HCT116 (cell line): Measurements from ENCODE around the gene SEMA4A. TPM values are rescaled to one million over a fixed set of nuclear protein-coding genes. Genes with fewer than 3 reads are reported as not detected.
A peak's percentile ranks its signal among the peaks of the same experiment; 100 is the strongest.

Experiments
- ATAC-seq: fragments of 200-7000 bp; cut with Tn5 transposase; 2 replicates; pipeline ENCODE4 v1.9.1; 2020; ENCODE audit warnings: mild to moderate bottlenecking, moderate library complexity
- BruUV-seq: library from RNA; stranded (reverse); fragments of 400-500 nt; replicated peaks from 2 replicates; lab custom pipeline; 2021; lab: Mats Ljungman, UMichigan
- CTCF ChIA-PET: fragments of 300-600 bp; sonication (Branson Sonifier 250); formaldehyde crosslinking; loops from one replicate; lab custom pipeline; 2021; ENCODE audit warnings: antibody characterized with exemption; lab: Charles Lee
- POLR2A ChIA-PET: fragments of 300-600, 350-600 bp; sonication (Branson Sonifier 250); formaldehyde crosslinking; loops from one replicate; lab custom pipeline; 2021; ENCODE audit warnings: antibody characterized with exemption; lab: Charles Lee
- RAD21 ChIA-PET, 2 experiments: fragments of 300-600 bp; sonication (Branson Sonifier 250); formaldehyde crosslinking; loops; one replicate each; lab custom pipeline; 2023; ENCODE audit warnings: low total read pairs in 2 of 2; ENCODE audit not compliant: uncharacterized antibody in 2 of 2, unreplicated experiment in 2 of 2, low non-redundant PET in 1 of 2; lab: Charles Lee
- DNase-seq: peaks from one replicate; pipeline ENCODE4 v3.0.0-alpha.2; 2010; ENCODE audit warnings: low read depth, low spot score
- H2AFZ ChIP-seq: fragments of 200-600 bp; shearing (Covaris generic), sonication (generic); 2 replicates; pipeline ENCODE4 v1.6.1; 2017; ENCODE audit warnings: low read depth, mixed run types, mixed read lengths, antibody characterized with exemption, low read length; ENCODE audit not compliant: poor library complexity, severe bottlenecking
- H3K27ac ChIP-seq: 2 replicates; pipeline ENCODE4 v1.5.1; 2012; ENCODE audit warnings: low read depth, low read length
- H3K27me3 ChIP-seq: fragments of 200-600 bp; sonication (generic); 2 replicates; pipeline ENCODE4 v1.6.1; 2016; ENCODE audit warnings: mixed run types, low read length, mixed read lengths; ENCODE audit not compliant: insufficient read depth
- H3K36me3 ChIP-seq, 2 experiments: fragments of 200-500 bp in 1 of 2; fragments of 200-600 bp in 1 of 2; sonication (Bioruptor generic) in 1 of 2; sonication (generic) in 1 of 2; 2 replicates each; pipeline versions ENCODE4 v1.5.1 to v1.6.1; 2014 to 2016; ENCODE audit warnings: low read length in 2 of 2, inconsistent platforms in 1 of 2, mixed read lengths in 1 of 2, mixed run types in 1 of 2; ENCODE audit not compliant: insufficient read depth in 2 of 2, control insufficient read depth in 1 of 2
- H3K4me1 ChIP-seq, 2 experiments: fragments of 200-600 bp in 1 of 2; sonication (generic) in 1 of 2; 2 replicates each; pipeline versions ENCODE4 v1.5.1 to v1.6.1; 2012 to 2017; ENCODE audit warnings: low read length in 2 of 2, inconsistent platforms in 1 of 2, mild to moderate bottlenecking in 1 of 2, mixed read lengths in 1 of 2, mixed run types in 1 of 2, moderate library complexity in 1 of 2; ENCODE audit not compliant: insufficient read depth in 2 of 2, control insufficient read depth in 1 of 2
- H3K4me2 ChIP-seq: fragments of 200-600 bp; sonication (generic); 2 replicates; pipeline ENCODE4 v1.6.1; 2017; ENCODE audit warnings: mixed run types, low read length, mixed read lengths
- H3K4me3 ChIP-seq, 2 experiments: fragments of 200-600 bp in 1 of 2; sonication (generic) in 1 of 2; replicated peaks in 1 of 2; 2 replicates each; pipeline ENCODE4 v1.5.1; 2011 to 2016; ENCODE audit warnings: low read length in 2 of 2, control low read depth in 1 of 2, low read depth in 1 of 2, mild to moderate bottlenecking in 1 of 2, mixed read lengths in 1 of 2, mixed run types in 1 of 2
- H3K79me2 ChIP-seq: fragments of 200-600 bp; sonication (generic); 2 replicates; pipeline ENCODE4 v1.6.1; 2017; ENCODE audit warnings: mild to moderate bottlenecking, mixed run types, low read length, moderate library complexity, mixed read lengths; ENCODE audit not compliant: insufficient read depth
- H3K9ac ChIP-seq: fragments of 200-600 bp; sonication (generic); 2 replicates; pipeline ENCODE4 v1.6.1; 2016; ENCODE audit warnings: low read length, mixed read lengths
- H3K9me2 ChIP-seq: fragments of 200-600 bp; sonication (generic), shearing (Covaris generic); 2 replicates; pipeline ENCODE4 v1.6.1; 2017; ENCODE audit warnings: mixed run types, mild to moderate bottlenecking, moderate library complexity; ENCODE audit not compliant: insufficient read depth
- H3K9me3 ChIP-seq, 2 experiments: fragments of 200-500 bp in 1 of 2; fragments of 200-600 bp in 1 of 2; sonication (Bioruptor generic) in 1 of 2; sonication (generic) in 1 of 2; 2 replicates each; pipeline ENCODE4 v1.6.1; 2014 to 2017; ENCODE audit warnings: low read length in 2 of 2, mixed read lengths in 2 of 2, inconsistent platforms in 1 of 2, low read depth in 1 of 2, mild to moderate bottlenecking in 1 of 2, mixed run types in 1 of 2, moderate library complexity in 1 of 2; ENCODE audit not compliant: control insufficient read depth in 1 of 2, insufficient read depth in 1 of 2
- H4K20me1 ChIP-seq: fragments of 200-600 bp; sonication (generic), shearing (Covaris generic); 2 replicates; pipeline ENCODE4 v1.6.1; 2017; ENCODE audit warnings: mixed run types, mild to moderate bottlenecking, moderate library complexity; ENCODE audit not compliant: insufficient read depth
- CBX3 ChIP-seq: IDR thresholded peaks from 2 replicates; pipeline ENCODE4 v1.6.1; 2012; ENCODE audit warnings: low read depth
- EGR1 ChIP-seq: IDR thresholded peaks from 2 replicates; pipeline ENCODE4 v1.6.1; 2012; ENCODE audit warnings: low read depth
- ELF1 ChIP-seq: IDR thresholded peaks from 2 replicates; pipeline ENCODE4 v1.6.1; 2012; ENCODE audit warnings: low read depth, borderline replicate concordance
- EZH2 ChIP-seq: fragments of 200-600 bp; sonication (generic); IDR thresholded peaks from 2 replicates; pipeline ENCODE4 v1.6.1; 2017; ENCODE audit warnings: antibody characterized with exemption, mixed run types
- EZH2phosphoT487 ChIP-seq: fragments of 200-600 bp; IDR thresholded peaks from 2 replicates; pipeline ENCODE4 v1.6.1; 2018; ENCODE audit warnings: antibody characterized with exemption, borderline replicate concordance
- JUND ChIP-seq: IDR thresholded peaks from 2 replicates; pipeline ENCODE4 v1.6.1; 2012
- POLR2A ChIP-seq: IDR thresholded peaks from 2 replicates; pipeline ENCODE4 v1.7.0; 2011; ENCODE audit warnings: borderline replicate concordance; ENCODE audit not compliant: insufficient read depth, insufficient read length; ENCODE audit errors: extremely low read depth
- POLR2AphosphoS5 ChIP-seq: IDR thresholded peaks from 2 replicates; pipeline ENCODE4 v1.6.1; 2011; ENCODE audit warnings: mild to moderate bottlenecking, low read depth, low read length, moderate library complexity
- RAD21 ChIP-seq: IDR thresholded peaks from 2 replicates; pipeline ENCODE4 v1.6.1; 2012; ENCODE audit warnings: low read depth, mild to moderate bottlenecking
- SIN3A ChIP-seq: IDR thresholded peaks from 2 replicates; pipeline ENCODE4 v1.6.1; 2012; ENCODE audit warnings: low read depth
- SP1 ChIP-seq: IDR thresholded peaks from 2 replicates; pipeline ENCODE4 v1.6.1; 2012; ENCODE audit warnings: low read depth
- SRF ChIP-seq: IDR thresholded peaks from 2 replicates; pipeline ENCODE4 v1.6.1; 2012; ENCODE audit warnings: low read depth
- TCF7L2 ChIP-seq: IDR thresholded peaks from 2 replicates; pipeline ENCODE4 v1.7.0; 2011; ENCODE audit warnings: borderline replicate concordance, inconsistent platforms; ENCODE audit not compliant: insufficient read depth, insufficient read length; ENCODE audit errors: extremely low read depth
- YY1 ChIP-seq: IDR thresholded peaks from 2 replicates; pipeline ENCODE4 v1.6.1; 2011; ENCODE audit warnings: low read length, low read depth, moderate library complexity, mild to moderate bottlenecking; ENCODE audit not compliant: insufficient replicate concordance; ENCODE audit errors: extremely low read depth
- ZFX ChIP-seq: fragments of 450-650 bp; IDR thresholded peaks from 2 replicates; pipeline ENCODE4 v1.6.1; 2017
- ZNF274 ChIP-seq: fragments of 200-500 bp; sonication (Bioruptor generic); IDR thresholded peaks from 2 replicates; pipeline ENCODE4 v1.6.1; 2014; ENCODE audit warnings: mild to moderate bottlenecking, low read depth, low read length, inconsistent platforms
- intact Hi-C: fragments of 100-400 bp; cut with micrococcal nuclease; formaldehyde crosslinking; loops from 2 replicates; pipeline ENCODE4 v1.10.0; 2022
- total RNA-seq: library from RNA; stranded (reverse); gene quantifications from one replicate; pipeline ENCODE4 v1.2.1, GENCODE V29; 2021; ENCODE audit not compliant: unreplicated experiment
- TF ChIP-seq, protein P1 (sequence below): IDR thresholded peaks from 2 replicates; pipeline ENCODE4 v1.6.1; 2012
- TF ChIP-seq, protein P2 (sequence below): IDR thresholded peaks from 2 replicates; pipeline ENCODE4 v1.6.1; 2012
- TF ChIP-seq, protein P3 (sequence below), 3 experiments: fragments of 200-600 bp in 1 of 3; sonication (generic) in 1 of 3; IDR thresholded peaks in 2 of 3; conservative IDR thresholded peaks in 1 of 3; 2 replicates each; pipeline ENCODE4 v1.5.1; 2012 to 2017; ENCODE audit warnings: low read depth in 2 of 3, low read length in 2 of 3, antibody characterized with exemption in 1 of 3, borderline replicate concordance in 1 of 3, control low read depth in 1 of 3, mild to moderate bottlenecking in 1 of 3, mixed read lengths in 1 of 3, mixed run types in 1 of 3, moderate library complexity in 1 of 3; ENCODE audit not compliant: insufficient read depth in 1 of 3
- TF ChIP-seq, protein P4 (sequence below): IDR thresholded peaks from 2 replicates; pipeline ENCODE4 v1.6.1; 2012; ENCODE audit warnings: low read depth

Gene SEMA4A
- total RNA-seq, 1 experiment from 2014 or later: 0.39 TPM

DNA sequence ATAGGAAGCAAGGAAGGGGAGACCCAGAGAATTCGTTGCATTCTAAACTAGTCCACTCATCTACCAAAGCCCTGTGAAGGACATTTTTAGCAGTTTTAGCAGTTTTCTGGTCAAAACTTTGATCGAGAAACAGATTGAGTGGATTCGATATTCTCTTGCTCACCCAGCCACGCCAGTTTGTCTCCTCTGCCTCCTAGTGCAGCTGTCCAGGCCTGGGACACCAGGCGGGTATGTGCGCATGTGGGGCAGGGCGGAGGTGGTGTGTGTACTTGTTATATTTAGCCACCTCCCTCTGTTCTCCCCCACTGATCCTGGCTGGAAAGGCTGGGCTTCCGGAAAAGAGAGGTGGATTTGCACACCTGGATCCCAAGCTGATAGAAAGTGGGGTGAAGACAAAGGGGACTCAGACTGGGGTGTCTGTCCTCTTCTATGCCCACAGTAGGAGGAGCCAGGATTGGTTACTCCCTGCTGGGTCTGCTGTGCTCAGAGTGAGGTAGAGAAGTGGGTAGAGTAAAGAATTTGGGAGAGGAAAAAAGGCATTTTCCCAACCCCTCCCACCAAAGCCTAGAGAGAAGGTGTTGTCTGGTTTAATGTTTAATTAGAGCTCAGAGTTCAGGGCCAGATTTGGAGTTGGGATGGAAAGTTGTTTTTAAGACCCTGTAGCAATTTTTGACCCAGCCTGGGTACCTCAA is 35.1 kb upstream of the SEMA4A start:
- ATAC-seq (no peak), DNase-seq (no peak)
- ChIA-PET RAD21 (no interaction called here), CTCF (interaction anchor here (0.5 to 1.1 kb wide), 3 partner anchors 12 to 107 kb away, joined by 3 to 4 read pairs (median 3); no protein-coding TSS in a partner anchor), POLR2A (interaction anchor here (3.1 kb wide), 1 partner anchor 15 kb away, joined by 11 read pairs; no protein-coding TSS in a partner anchor)
- Histone ChIP-seq H4K20me1 (peaks cover 4% of the 10 kb centered on the region; the same call in 1 of the 2 replicates), H3K9ac (peak overlapping the region; percentile 54), H3K27ac (peak overlapping the region; percentile 76), H3K79me2 (peaks cover 88% of the 10 kb centered on the region), H3K4me2 (peak overlapping the region; percentile 90), H3K4me1 (peaks cover 77 to 86% of the 10 kb centered on the region in 2 experiments), H3K9me2 (no peaks in the 10 kb centered on the region), H3K27me3 (no peaks in the 10 kb centered on the region), H3K4me3 (peak overlapping the region; percentile 26 to 47), H3K9me3 (no peaks in the 10 kb centered on the region), H3K36me3 (peaks cover 0 to 11% of the 10 kb centered on the region in 2 experiments; a peak in 1 of 4 replicates), H2AFZ (no peak overlapping the region)
- TF ChIP-seq EGR1 (no peak), ELF1 (no peak), SIN3A (no peak), CBX3 (no peak), ZFX (no peak), EZH2 (no peak), RAD21 (no peak), SRF (no peak), EZH2phosphoT487 (no peak), POLR2A (no peak), POLR2AphosphoS5 (no peak), JUND (no peak), YY1 (no peak), ZNF274 (no peak), TCF7L2 (no peak), SP1 (no peak)
- TF ChIP-seq, protein P1, sequence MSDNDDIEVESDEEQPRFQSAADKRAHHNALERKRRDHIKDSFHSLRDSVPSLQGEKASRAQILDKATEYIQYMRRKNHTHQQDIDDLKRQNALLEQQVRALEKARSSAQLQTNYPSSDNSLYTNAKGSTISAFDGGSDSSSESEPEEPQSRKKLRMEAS: no peak
- TF ChIP-seq, protein P2, sequence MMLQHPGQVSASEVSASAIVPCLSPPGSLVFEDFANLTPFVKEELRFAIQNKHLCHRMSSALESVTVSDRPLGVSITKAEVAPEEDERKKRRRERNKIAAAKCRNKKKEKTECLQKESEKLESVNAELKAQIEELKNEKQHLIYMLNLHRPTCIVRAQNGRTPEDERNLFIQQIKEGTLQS: no peak
- TF ChIP-seq, protein P3, sequence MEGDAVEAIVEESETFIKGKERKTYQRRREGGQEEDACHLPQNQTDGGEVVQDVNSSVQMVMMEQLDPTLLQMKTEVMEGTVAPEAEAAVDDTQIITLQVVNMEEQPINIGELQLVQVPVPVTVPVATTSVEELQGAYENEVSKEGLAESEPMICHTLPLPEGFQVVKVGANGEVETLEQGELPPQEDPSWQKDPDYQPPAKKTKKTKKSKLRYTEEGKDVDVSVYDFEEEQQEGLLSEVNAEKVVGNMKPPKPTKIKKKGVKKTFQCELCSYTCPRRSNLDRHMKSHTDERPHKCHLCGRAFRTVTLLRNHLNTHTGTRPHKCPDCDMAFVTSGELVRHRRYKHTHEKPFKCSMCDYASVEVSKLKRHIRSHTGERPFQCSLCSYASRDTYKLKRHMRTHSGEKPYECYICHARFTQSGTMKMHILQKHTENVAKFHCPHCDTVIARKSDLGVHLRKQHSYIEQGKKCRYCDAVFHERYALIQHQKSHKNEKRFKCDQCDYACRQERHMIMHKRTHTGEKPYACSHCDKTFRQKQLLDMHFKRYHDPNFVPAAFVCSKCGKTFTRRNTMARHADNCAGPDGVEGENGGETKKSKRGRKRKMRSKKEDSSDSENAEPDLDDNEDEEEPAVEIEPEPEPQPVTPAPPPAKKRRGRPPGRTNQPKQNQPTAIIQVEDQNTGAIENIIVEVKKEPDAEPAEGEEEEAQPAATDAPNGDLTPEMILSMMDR (IDR thresholded peaks at IDR 0.05 in 2 of 3, conservative IDR thresholded peaks at IDR 0.05 in 1 of 3; ENCODE audit: borderline replicate concordance in 1 of 3, insufficient read depth in 1 of 3, low read depth in 2 of 3, low read length in 2 of 3): no peak
- TF ChIP-seq, protein P4, sequence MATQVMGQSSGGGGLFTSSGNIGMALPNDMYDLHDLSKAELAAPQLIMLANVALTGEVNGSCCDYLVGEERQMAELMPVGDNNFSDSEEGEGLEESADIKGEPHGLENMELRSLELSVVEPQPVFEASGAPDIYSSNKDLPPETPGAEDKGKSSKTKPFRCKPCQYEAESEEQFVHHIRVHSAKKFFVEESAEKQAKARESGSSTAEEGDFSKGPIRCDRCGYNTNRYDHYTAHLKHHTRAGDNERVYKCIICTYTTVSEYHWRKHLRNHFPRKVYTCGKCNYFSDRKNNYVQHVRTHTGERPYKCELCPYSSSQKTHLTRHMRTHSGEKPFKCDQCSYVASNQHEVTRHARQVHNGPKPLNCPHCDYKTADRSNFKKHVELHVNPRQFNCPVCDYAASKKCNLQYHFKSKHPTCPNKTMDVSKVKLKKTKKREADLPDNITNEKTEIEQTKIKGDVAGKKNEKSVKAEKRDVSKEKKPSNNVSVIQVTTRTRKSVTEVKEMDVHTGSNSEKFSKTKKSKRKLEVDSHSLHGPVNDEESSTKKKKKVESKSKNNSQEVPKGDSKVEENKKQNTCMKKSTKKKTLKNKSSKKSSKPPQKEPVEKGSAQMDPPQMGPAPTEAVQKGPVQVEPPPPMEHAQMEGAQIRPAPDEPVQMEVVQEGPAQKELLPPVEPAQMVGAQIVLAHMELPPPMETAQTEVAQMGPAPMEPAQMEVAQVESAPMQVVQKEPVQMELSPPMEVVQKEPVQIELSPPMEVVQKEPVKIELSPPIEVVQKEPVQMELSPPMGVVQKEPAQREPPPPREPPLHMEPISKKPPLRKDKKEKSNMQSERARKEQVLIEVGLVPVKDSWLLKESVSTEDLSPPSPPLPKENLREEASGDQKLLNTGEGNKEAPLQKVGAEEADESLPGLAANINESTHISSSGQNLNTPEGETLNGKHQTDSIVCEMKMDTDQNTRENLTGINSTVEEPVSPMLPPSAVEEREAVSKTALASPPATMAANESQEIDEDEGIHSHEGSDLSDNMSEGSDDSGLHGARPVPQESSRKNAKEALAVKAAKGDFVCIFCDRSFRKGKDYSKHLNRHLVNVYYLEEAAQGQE: no peak
- BruUV-seq: no TSS peak
- intact Hi-C loops: no loop called here
